WTC11 (cell line): Measurements from ENCODE around the gene TNPO3.

Experiments
- ATF1 ChIP-seq: sonication (generic); formaldehyde crosslinking; IDR thresholded peaks from 2 replicates; pipeline ENCODE4 v1.8.1; 2023; ENCODE audit warnings: mild to moderate bottlenecking, moderate library complexity, missing genetic modification reagents
- CREB1 ChIP-seq: sonication (generic); formaldehyde crosslinking; IDR thresholded peaks from 2 replicates; pipeline ENCODE4 v1.8.0; 2023; ENCODE audit warnings: mild to moderate bottlenecking, missing genetic modification reagents
- GABPB1 ChIP-seq: sonication (generic); formaldehyde crosslinking; IDR thresholded peaks from 2 replicates; pipeline ENCODE4 v1.8.1; 2023; ENCODE audit warnings: mild to moderate bottlenecking, missing genetic modification reagents
- PREB ChIP-seq: sonication (generic); formaldehyde crosslinking; IDR thresholded peaks from 2 replicates; pipeline ENCODE4 v1.8.1; 2022; ENCODE audit warnings: mild to moderate bottlenecking, missing genetic modification reagents, moderate library complexity, borderline replicate concordance
- TF ChIP-seq, protein P1 (sequence below): fragments of 200-600 bp; IDR thresholded peaks from 2 replicates; pipeline ENCODE4 v1.8.0; 2022; ENCODE audit warnings: antibody characterized with exemption
- TF ChIP-seq, protein P2 (sequence below): sonication (generic); formaldehyde crosslinking; IDR thresholded peaks from 2 replicates; pipeline ENCODE4 v1.8.1; 2022; ENCODE audit warnings: low read depth, mild to moderate bottlenecking, moderate library complexity, missing genetic modification reagents, borderline replicate concordance

GRCh38 chr7:129066290-129067131, 11.6 kb upstream of the TNPO3 start:
- TF ChIP-seq, protein P1, sequence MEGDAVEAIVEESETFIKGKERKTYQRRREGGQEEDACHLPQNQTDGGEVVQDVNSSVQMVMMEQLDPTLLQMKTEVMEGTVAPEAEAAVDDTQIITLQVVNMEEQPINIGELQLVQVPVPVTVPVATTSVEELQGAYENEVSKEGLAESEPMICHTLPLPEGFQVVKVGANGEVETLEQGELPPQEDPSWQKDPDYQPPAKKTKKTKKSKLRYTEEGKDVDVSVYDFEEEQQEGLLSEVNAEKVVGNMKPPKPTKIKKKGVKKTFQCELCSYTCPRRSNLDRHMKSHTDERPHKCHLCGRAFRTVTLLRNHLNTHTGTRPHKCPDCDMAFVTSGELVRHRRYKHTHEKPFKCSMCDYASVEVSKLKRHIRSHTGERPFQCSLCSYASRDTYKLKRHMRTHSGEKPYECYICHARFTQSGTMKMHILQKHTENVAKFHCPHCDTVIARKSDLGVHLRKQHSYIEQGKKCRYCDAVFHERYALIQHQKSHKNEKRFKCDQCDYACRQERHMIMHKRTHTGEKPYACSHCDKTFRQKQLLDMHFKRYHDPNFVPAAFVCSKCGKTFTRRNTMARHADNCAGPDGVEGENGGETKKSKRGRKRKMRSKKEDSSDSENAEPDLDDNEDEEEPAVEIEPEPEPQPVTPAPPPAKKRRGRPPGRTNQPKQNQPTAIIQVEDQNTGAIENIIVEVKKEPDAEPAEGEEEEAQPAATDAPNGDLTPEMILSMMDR = no peak
- no peak for TF ChIP-seq GABPB1
- no peak for TF ChIP-seq ATF1 (CRISPR knock-in tag)
- no peak for TF ChIP-seq PREB (CRISPR knock-in tag)
- no peak for TF ChIP-seq CREB1 (CRISPR knock-in tag)
- TF ChIP-seq, protein P2, sequence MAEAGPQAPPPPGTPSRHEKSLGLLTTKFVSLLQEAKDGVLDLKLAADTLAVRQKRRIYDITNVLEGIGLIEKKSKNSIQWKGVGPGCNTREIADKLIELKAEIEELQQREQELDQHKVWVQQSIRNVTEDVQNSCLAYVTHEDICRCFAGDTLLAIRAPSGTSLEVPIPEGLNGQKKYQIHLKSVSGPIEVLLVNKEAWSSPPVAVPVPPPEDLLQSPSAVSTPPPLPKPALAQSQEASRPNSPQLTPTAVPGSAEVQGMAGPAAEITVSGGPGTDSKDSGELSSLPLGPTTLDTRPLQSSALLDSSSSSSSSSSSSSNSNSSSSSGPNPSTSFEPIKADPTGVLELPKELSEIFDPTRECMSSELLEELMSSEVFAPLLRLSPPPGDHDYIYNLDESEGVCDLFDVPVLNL = no peak
